AG04450 (cell line): ENCODE data around the gene CCNYL1. TPM values are rescaled to one million over a fixed set of nuclear protein-coding genes. Genes with fewer than 3 reads are reported as not detected.

Experiments
- CTCF ChIA-PET: fragments of 300-600, 350-600 bp; formaldehyde crosslinking; extraction: SDS; loops from one replicate; lab custom pipeline; 2022; ENCODE audit warnings: antibody characterized with exemption, inconsistent platforms; lab: Charles Lee
- POLR2A ChIA-PET: fragments of 350-600 bp; formaldehyde crosslinking; extraction: SDS; loops from one replicate; lab custom pipeline; 2021; ENCODE audit warnings: antibody characterized with exemption, inconsistent platforms; lab: Yijun Ruan, JAX
- DNase-seq: peaks from one replicate; pipeline ENCODE4 v3.0.0-alpha.2; 2011; ENCODE audit warnings: low read depth, low spot score
- H3K27ac ChIP-seq: one replicate; pipeline ENCODE4 v1.5.1; 2012; ENCODE audit warnings: low read depth, low read length, control low read depth
- H3K27me3 ChIP-seq: one replicate; pipeline ENCODE4 v1.6.0; 2012; ENCODE audit warnings: low read length; ENCODE audit not compliant: control insufficient read depth, insufficient read depth
- H3K4me3 ChIP-seq: 2 replicates; pipeline ENCODE4 v1.5.1; 2011; ENCODE audit warnings: mild to moderate bottlenecking, low read depth, low read length, control low read depth
- H3K9me3 ChIP-seq: 2 replicates; pipeline ENCODE4 v1.5.1; 2012; ENCODE audit warnings: low read length; ENCODE audit not compliant: control insufficient read depth, insufficient read depth
- CTCF ChIP-seq: IDR thresholded peaks from 2 replicates; pipeline ENCODE4 v1.5.1; 2011; ENCODE audit warnings: low read depth, low read length, control low read depth, inconsistent platforms
- polyA plus RNA-seq: library from polyadenylated mRNA; depleted of rRNA; stranded (reverse); fragments of >200 nt; gene quantifications from 2 replicates; pipeline ENCODE4 v1.2.3, GENCODE V29; 2011; rRNA removed
- small RNA-seq: library from RNA; depleted of rRNA; stranded (forward); fragments of <200 nt; gene quantifications from one replicate; pipeline ENCODE3, GENCODE V24; 2012; ENCODE audit warnings: low read depth; ENCODE audit not compliant: insufficient read length

The CCNYL1 gene
- polyA plus RNA-seq, 1 experiment = 20.5 TPM

GRCh38 chr2:207802650-207803049 lies 91.2 kb downstream of the CCNYL1 start:
- CTCF ChIA-PET = interaction anchor here (0.7 kb wide), 1 partner anchor 16 kb away, joined by 6 read pairs; no protein-coding TSS in a partner anchor
- TF ChIP-seq CTCF = no peak
- Histone ChIP-seq H3K27me3 (no peaks in the 10 kb centered on the region), H3K27ac (no peak overlapping the region), H3K9me3 (no peaks in the 10 kb centered on the region), H3K4me3 (no peak overlapping the region)
- no peak for DNase-seq
- POLR2A ChIA-PET = no interaction called here

Small RNAs within 50 kb of the gene (small RNA-seq; reads per million reads assigned to genes)
- not detected for gene RF00019
- not detected for gene RNU6-664P

Other genes starting within 250 kb of the CCNYL1 start
- 34.0 and 38.3 TPM in 2 replicates for gene CREB1, start 181.7 kb upstream of the CCNYL1 start, polyA plus RNA-seq
- gene METTL21A, start 86.2 kb upstream of the CCNYL1 start, polyA plus RNA-seq = 18.1 and 20.3 TPM in 2 replicates
- gene FZD5, start 58.3 kb downstream of the CCNYL1 start, polyA plus RNA-seq = 0.09 and 0.11 TPM in 2 replicates